WTC11 (cell line): ENCODE measurements around the gene SNX3.

ENCODE experiments used
- ATF1 ChIP-seq: sonication (generic); formaldehyde crosslinking; IDR thresholded peaks from 2 replicates; pipeline ENCODE4 v1.8.1; 2023; ENCODE audit warnings: mild to moderate bottlenecking, moderate library complexity, missing genetic modification reagents
- CTCF ChIP-seq: fragments of 200-600 bp; IDR thresholded peaks from 2 replicates; pipeline ENCODE4 v1.8.0; 2022; ENCODE audit warnings: antibody characterized with exemption
- FOXK1 ChIP-seq: sonication (generic); formaldehyde crosslinking; IDR thresholded peaks from 2 replicates; pipeline ENCODE4 v1.8.0; 2022; ENCODE audit warnings: mild to moderate bottlenecking, moderate library complexity, missing genetic modification reagents
- KAT7 ChIP-seq: sonication (generic); formaldehyde crosslinking; IDR thresholded peaks from 2 replicates; pipeline ENCODE4 v1.8.1; 2023; ENCODE audit warnings: missing genetic modification reagents, mild to moderate bottlenecking, borderline replicate concordance
- MAX ChIP-seq: sonication (generic); formaldehyde crosslinking; IDR thresholded peaks from 2 replicates; pipeline ENCODE4 v1.8.0; 2022; ENCODE audit warnings: mild to moderate bottlenecking, missing genetic modification reagents
- USF2 ChIP-seq: sonication (generic); formaldehyde crosslinking; IDR thresholded peaks from 2 replicates; pipeline ENCODE4 v1.8.1; 2023; ENCODE audit warnings: mild to moderate bottlenecking, missing genetic modification reagents, moderate library complexity
- ZNF121 ChIP-seq: sonication (generic); formaldehyde crosslinking; IDR thresholded peaks from 2 replicates; pipeline ENCODE4 v1.8.0; 2023; ENCODE audit warnings: missing genetic modification reagents
- TF ChIP-seq, protein P1 (sequence below): sonication (generic); formaldehyde crosslinking; IDR thresholded peaks from 2 replicates; pipeline ENCODE4 v1.8.0; 2023; ENCODE audit warnings: missing genetic modification reagents

- TF ChIP-seq, protein P1, sequence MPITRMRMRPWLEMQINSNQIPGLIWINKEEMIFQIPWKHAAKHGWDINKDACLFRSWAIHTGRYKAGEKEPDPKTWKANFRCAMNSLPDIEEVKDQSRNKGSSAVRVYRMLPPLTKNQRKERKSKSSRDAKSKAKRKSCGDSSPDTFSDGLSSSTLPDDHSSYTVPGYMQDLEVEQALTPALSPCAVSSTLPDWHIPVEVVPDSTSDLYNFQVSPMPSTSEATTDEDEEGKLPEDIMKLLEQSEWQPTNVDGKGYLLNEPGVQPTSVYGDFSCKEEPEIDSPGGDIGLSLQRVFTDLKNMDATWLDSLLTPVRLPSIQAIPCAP (CRISPR knock-in tag) = no peak
- TF ChIP-seq CTCF (no peak), FOXK1 (CRISPR knock-in tag) (no peak), MAX (no peak), KAT7 (CRISPR knock-in tag) (no peak), ATF1 (CRISPR knock-in tag) (no peak), ZNF121 (CRISPR knock-in tag) (no peak), USF2 (CRISPR knock-in tag) (no peak)
Measured at GRCh38 chr6:108187519-108187918, 73.3 kb downstream of the SNX3 start.
